HL-60/S4 (cell line): ENCODE results near the gene NTN4.
"Not testable (repeated sequence)": the region's sequence is repeated elsewhere in the genome, so short reads cannot be mapped to it uniquely, and the experiment has no call there.

Source experiments
- in situ Hi-C: fragments of 300-500 bp; cut with MboI; formaldehyde crosslinking; loops from 2 replicates; pipeline ENCODE4 v1.14.3; 2022; ENCODE audit warnings: low sequenced_read_pairs

Gene NTN4

DNA sequence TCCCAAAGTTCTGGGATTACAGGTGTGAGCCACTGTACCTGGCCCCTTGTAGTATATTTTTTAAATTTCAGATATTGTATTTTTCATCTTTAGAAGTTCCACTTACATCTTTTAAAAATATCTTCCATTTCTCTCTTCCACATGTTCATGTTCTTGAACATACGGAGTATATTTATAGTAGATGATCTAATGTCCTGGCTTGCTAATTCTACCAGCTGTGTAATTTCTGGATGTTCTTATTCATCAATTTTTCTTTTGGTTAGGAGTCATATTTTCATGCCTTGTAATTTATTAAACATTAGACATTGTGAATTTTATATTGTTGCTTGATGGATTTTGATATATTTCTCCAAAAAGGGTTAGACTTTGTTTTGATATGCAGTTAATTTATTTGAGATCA, 30.8 kb downstream of the NTN4 start:
- in situ Hi-C loops: no loop called here

DNA sequence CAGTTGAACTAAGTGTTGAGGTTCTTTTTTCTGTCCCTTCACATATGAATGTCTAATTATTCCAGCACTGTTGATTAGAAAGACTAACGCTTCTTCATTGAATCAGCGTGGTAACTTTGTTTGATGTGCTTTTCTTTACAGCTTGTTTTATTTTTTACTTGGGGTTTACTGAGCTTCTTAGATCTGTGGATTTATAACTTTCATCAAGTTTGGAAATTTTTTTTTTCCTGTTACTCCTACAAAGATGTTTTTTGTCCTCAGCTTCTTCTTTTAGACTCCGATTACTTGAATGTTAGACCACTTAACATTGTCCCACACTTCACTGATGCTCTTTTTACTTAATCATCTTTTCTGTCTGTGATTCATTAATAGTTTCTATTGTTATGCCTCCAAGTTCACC, 31.5 kb downstream of the NTN4 start:
- in situ Hi-C loops: no loop called here

GRCh38 chr12:95756362-95756761, 34.2 kb downstream of the NTN4 start:
- in situ Hi-C loops: no loop called here

DNA sequence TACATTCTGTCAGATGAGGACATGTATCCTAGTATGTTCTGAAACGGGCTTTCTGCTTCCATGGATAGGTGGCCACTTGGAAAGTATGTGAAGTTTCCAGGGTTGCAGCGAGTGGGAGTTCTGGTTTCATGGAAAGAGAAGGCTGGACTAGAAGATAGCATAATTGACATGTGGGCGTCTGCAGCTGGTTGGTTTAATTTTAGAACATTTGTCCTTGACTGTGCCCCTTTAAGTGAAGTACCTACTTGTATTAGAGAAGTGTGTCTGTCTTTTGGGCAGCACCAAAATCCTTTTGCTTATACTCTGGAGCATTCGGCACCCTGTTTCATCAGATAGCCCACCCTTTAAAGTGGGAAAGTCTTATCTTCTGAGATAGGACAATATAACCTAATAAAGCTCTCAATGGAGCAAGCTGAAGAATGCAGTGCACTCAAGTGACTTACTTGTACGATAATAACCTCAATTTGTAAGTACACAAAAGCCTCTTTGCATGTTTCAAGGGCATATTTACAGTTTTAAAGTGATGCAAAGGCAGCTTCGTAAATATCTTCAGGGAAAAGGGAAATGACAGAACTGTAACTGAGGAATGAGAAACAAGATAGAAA, 35.2 kb downstream of the NTN4 start:
- in situ Hi-C loops: no loop called here

- in situ Hi-C loops: not testable (repeated sequence)
Observed at GRCh38 chr12:95746062-95746461, 44.5 kb downstream of the NTN4 start.

GRCh38 chr12:95742586-95742985, 48.0 kb downstream of the NTN4 start:
- in situ Hi-C loops: no loop called here

GRCh38 chr12:95741635-95742034, 48.9 kb downstream of the NTN4 start:
- in situ Hi-C loops: no loop called here

- in situ Hi-C loops: no loop called here
Observed at GRCh38 chr12:95740751-95741150, 49.8 kb downstream of the NTN4 start.

- in situ Hi-C loops: no loop called here
Observed at GRCh38 chr12:95739561-95740313, 50.8 kb downstream of the NTN4 start.

DNA sequence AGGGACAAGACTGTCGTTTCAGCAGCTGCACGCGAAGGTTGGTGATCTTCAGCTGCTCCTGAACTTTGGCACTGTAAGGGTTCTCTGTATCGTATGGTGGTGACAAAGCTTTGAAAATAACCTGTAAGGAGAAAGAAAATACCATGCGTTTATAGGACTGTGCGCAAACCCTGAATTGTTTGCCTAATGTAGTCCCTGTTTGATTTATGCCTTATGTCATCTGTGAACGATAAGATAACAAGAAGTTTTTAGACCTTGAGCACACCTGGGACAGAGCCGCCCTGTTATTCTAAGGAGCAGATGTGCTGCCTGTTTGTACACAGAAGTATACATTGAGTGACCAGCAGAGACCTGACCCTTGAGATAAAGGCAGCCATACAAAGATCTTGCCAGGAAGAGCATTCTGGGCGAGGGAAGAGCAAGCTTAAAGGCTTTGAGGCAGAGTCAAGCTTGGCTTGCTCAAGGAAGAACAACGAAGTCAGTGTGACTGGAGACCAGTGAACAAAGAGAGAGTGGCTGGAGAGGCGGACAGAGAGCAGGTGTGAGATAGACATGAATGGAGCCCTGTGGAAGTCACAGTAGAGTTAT, 52.4 kb downstream of the NTN4 start:
- in situ Hi-C loops: no loop called here

DNA sequence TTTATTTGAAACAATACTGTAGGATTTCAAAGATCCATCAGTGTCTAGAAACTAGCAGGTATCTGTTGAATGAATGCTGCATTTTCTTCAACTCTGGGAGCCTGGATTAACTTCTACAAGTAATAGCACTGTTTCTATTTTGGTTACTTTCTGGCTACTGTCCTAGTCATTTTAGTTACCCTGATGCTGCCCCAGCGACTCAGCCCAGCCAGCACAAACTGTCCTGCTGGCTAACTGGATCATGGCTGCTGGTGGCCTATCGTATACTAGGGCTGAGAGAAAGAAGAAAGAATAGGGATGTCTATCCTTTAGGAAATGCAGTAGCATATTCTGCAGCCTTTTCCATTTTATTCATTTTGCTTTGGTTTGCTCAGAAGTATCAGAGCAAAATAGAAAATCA, 53.9 kb downstream of the NTN4 start:
- in situ Hi-C loops: no loop called here

DNA sequence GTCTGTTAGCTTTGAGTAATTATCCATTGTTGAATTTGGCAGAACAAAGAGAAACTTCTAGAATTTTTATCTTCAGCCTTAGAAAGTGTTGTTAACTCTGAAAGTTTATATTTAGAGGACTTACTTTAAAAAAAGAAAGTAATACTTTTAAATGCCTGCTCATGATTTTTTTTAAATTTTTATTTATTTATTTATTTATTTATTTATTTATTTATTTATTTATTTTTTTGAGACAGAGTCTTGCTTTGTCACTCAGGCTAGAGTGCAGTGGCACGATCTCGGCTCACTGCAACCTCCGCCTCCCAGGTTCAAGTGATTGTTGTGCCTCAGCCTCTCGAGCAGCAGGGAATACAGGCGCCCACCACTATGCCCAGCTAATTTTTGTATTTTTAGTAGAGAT, 54.8 kb downstream of the NTN4 start:
- in situ Hi-C loops: not testable (repeated sequence)

DNA sequence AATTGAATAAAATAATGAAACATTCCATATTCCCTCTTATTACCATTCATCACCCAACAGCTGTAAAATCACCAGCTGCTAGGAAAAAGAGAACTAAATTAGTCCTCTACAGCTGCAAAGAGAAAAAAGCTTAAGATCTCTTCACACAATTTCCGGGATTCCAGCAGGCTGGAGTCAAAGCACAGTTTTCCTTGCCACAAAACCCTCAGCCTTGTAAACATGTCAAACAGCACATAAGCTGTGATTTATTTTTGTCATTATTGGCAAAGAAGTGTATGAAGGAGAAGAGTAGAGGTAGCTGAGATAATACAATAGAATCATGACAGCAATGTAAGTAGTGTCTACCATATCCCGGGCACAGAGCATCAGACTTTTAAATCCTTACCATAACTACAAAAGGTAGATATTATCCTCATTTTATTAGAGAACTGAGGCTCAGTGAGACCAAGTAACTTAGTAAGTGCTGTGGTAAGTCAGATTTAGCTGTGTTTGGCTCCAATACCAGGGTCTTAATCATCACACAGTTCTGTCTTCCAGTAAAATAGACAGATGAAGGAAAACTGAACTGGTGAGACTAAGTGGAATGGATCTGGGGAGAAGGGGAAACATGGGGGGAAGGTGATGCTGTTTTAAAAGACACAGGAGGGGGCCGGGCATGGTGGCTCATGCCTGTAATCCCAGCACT, 57.3 kb downstream of the NTN4 start:
- in situ Hi-C loops: no loop called here

GRCh38 chr12:95731519-95731958, 59.0 kb downstream of the NTN4 start:
- in situ Hi-C loops: no loop called here

- in situ Hi-C loops: no loop called here
Observed at GRCh38 chr12:95730457-95730856, 60.1 kb downstream of the NTN4 start.

- in situ Hi-C loops: no loop called here
Observed at GRCh38 chr12:95726903-95727302, 63.7 kb downstream of the NTN4 start.

DNA sequence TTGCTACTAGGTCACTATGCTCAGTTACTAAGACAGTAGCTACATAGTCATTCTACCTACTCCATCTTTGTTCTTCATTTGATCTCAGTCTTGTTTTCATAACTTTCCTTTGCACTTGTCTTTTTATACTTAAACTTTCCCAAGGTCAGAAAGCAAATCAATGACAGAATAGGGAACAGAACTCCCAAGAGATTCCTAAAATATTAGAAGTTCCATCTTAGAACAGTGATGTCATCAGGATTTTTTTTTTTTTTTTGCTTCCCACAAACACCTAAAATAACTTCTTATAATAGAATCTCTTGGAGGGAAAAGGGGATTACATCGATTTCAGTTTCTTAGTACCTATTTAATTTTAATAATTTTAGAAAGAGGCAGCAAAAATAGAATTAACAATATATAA, 65.8 kb downstream of the NTN4 start:
- in situ Hi-C loops: no loop called here

- in situ Hi-C loops: no loop called here
Observed at GRCh38 chr12:95723693-95724384, 66.7 kb downstream of the NTN4 start.

- in situ Hi-C loops: no loop called here
Observed at GRCh38 chr12:95721320-95721719, 69.2 kb downstream of the NTN4 start.

DNA sequence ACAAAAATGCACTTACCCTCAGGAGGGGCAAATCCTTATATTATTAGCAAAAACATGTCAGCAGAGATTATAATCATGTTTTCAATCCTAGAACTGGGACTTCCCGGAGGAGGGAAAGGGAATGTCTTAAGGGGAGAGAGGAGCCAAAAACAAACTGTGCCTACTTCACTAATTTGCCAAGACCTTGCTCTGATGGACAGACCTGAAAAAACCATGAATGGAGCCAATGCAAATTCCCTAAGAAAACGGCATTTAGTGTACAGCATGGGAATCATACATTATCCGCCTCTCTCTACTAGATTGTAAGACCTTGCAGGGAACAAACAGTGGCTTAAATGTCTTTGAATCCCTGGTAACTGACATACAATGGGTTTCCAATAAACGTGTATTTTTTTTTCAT, 70.4 kb downstream of the NTN4 start:
- in situ Hi-C loops: no loop called here

DNA sequence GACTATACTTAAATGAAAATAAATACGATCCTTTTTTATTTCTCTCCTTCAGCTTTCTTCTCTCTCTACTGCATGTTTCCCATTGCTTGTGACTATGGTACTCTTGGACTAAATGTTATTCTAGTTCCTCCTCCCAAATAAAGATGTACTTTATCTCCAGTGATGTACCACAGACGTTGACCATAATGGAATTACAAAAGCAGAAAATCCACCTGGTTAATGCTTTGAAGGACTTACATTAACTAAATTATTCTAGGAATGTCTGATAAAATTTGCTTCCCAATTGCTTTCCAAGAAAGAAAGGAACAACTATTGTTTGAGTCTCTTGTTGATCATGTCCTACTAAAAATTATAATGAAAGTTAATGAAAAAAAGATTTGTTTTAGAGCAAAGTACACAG, 71.8 kb downstream of the NTN4 start:
- in situ Hi-C loops: no loop called here
